Effector memory CD8-positive, alpha-beta T cell (primary cell): Measurements from ENCODE around the gene MARK3.

Source experiments
- ATAC-seq: fragments of 150-1000 bp; cut with Tn5 transposase; replicated peaks from 2 replicates; pipeline ENCODE4 v1.10.0; 2021; ENCODE audit warnings: mild to moderate bottlenecking, moderate library complexity
- DNase-seq, 3 experiments: peaks; one replicate each; pipeline ENCODE4 v3.0.0; 2021
- H3K27ac Mint-ChIP-seq, 2 donors: one replicate each; pipeline ENCODE4 v1.8.0; 2022; ENCODE audit warnings: mild to moderate bottlenecking in 2 of 2, mixed read lengths in 2 of 2, moderate library complexity in 2 of 2
- H3K27me3 Mint-ChIP-seq, 2 donors: one replicate each; pipeline ENCODE4 v1.8.0; 2022; ENCODE audit warnings: mixed read lengths in 2 of 2
- H3K36me3 Mint-ChIP-seq: one replicate; pipeline ENCODE4 v1.8.0; 2022; ENCODE audit warnings: mild to moderate bottlenecking, moderate library complexity, mixed read lengths; ENCODE audit not compliant: insufficient read depth
- H3K4me1 Mint-ChIP-seq, 2 donors: one replicate each; pipeline ENCODE4 v1.8.0; 2022; ENCODE audit warnings: low read depth in 2 of 2, mixed read lengths in 2 of 2
- H3K4me3 Mint-ChIP-seq, 2 donors: one replicate each; pipeline ENCODE4 v1.8.0; 2022; ENCODE audit warnings: mild to moderate bottlenecking in 2 of 2, mixed read lengths in 2 of 2, moderate library complexity in 2 of 2
- H3K9me3 Mint-ChIP-seq, 2 donors: one replicate each; pipeline ENCODE4 v1.8.0; 2022; ENCODE audit warnings: mixed read lengths in 2 of 2

The MARK3 gene

GRCh38 chr14:103530390-103530789 lies 145.2 kb downstream of the MARK3 start:
- Mint-ChIP-seq H3K27me3 (no peaks in the 10 kb centered on the region), H3K36me3 (peaks cover 29% of the 10 kb centered on the region), H3K27ac (peak overlapping the region in 1 of 2 donors; percentile 93), H3K4me3 (peak overlapping the region; percentile 91 to 94), H3K9me3 (no peaks in the 10 kb centered on the region), H3K4me1 (peaks cover 13 to 34% of the 10 kb centered on the region in 2 donors)
- no peak for ATAC-seq
- DNase-seq, result no peak

GRCh38 chr14:103530831-103531230 lies 145.6 kb downstream of the MARK3 start:
- Mint-ChIP-seq H3K4me1 (peaks cover 13 to 33% of the 10 kb centered on the region in 2 donors), H3K27me3 (no peaks in the 10 kb centered on the region), H3K36me3 (peaks cover 29% of the 10 kb centered on the region), H3K4me3 (peak overlapping the region in 1 of 2 donors; percentile 94), H3K9me3 (no peaks in the 10 kb centered on the region), H3K27ac (peak overlapping the region in 1 of 2 donors; percentile 93)
- ATAC-seq (no peak), DNase-seq (no peak)

GRCh38 chr14:103531421-103532215 lies 146.4 kb downstream of the MARK3 start:
- DNase-seq, result no peak
- peaks cover 13 to 30% of the 10 kb centered on the region in 2 donors for H3K4me1 Mint-ChIP-seq
- H3K27ac Mint-ChIP-seq, result peak overlapping the region; percentile 52 to 93
- H3K9me3 Mint-ChIP-seq, result no peaks in the 10 kb centered on the region
- no peak overlapping the region for H3K4me3 Mint-ChIP-seq
- H3K27me3 Mint-ChIP-seq, result no peaks in the 10 kb centered on the region
- H3K36me3 Mint-ChIP-seq, result peaks cover 32% of the 10 kb centered on the region
- no peak for ATAC-seq

GRCh38 chr14:103532216-103533136 lies 147.3 kb downstream of the MARK3 start:
- Mint-ChIP-seq H3K4me1 (peaks cover 13 to 25% of the 10 kb centered on the region in 2 donors), H3K27me3 (no peaks in the 10 kb centered on the region), H3K4me3 (no peak overlapping the region), H3K9me3 (no peaks in the 10 kb centered on the region), H3K27ac (peak overlapping the region; percentile 52 to 93), H3K36me3 (peaks cover 35% of the 10 kb centered on the region)
- no peak for ATAC-seq
- DNase-seq, result no peak

GRCh38 chr14:103533137-103533998 lies 148.2 kb downstream of the MARK3 start:
- H3K27ac Mint-ChIP-seq, result no peak overlapping the region
- no peaks in the 10 kb centered on the region for H3K27me3 Mint-ChIP-seq
- H3K9me3 Mint-ChIP-seq, result no peaks in the 10 kb centered on the region
- DNase-seq, result no peak
- H3K4me3 Mint-ChIP-seq, result no peak overlapping the region
- H3K36me3 Mint-ChIP-seq, result peaks cover 31% of the 10 kb centered on the region
- peaks cover 13 to 20% of the 10 kb centered on the region in 2 donors for H3K4me1 Mint-ChIP-seq
- no peak for ATAC-seq

- Mint-ChIP-seq H3K4me3 (no peak overlapping the region), H3K9me3 (no peaks in the 10 kb centered on the region), H3K27me3 (no peaks in the 10 kb centered on the region), H3K36me3 (peaks cover 24% of the 10 kb centered on the region), H3K4me1 (peaks cover 13 to 19% of the 10 kb centered on the region in 2 donors), H3K27ac (no peak overlapping the region)
- DNase-seq (no peak), ATAC-seq (no peak)
Observed at GRCh38 chr14:103533999-103534575, 148.9 kb downstream of the MARK3 start.

- peaks cover 23% of the 10 kb centered on the region for H3K36me3 Mint-ChIP-seq
- no peaks in the 10 kb centered on the region for H3K9me3 Mint-ChIP-seq
- DNase-seq, result no peak
- H3K4me3 Mint-ChIP-seq, result no peak overlapping the region
- peaks cover 10 to 19% of the 10 kb centered on the region in 2 donors for H3K4me1 Mint-ChIP-seq
- no peak for ATAC-seq
- no peaks in the 10 kb centered on the region for H3K27me3 Mint-ChIP-seq
- H3K27ac Mint-ChIP-seq, result no peak overlapping the region
Observed at GRCh38 chr14:103534576-103535061, 149.4 kb downstream of the MARK3 start.

GRCh38 chr14:103535081-103535890 lies 150.1 kb downstream of the MARK3 start:
- Mint-ChIP-seq H3K4me3 (no peak overlapping the region), H3K27me3 (no peaks in the 10 kb centered on the region), H3K36me3 (peaks cover 16% of the 10 kb centered on the region), H3K27ac (no peak overlapping the region), H3K9me3 (no peaks in the 10 kb centered on the region), H3K4me1 (peaks cover 9 to 12% of the 10 kb centered on the region in 2 donors)
- DNase-seq, result no peak
- no peak for ATAC-seq

GRCh38 chr14:103535891-103536565 lies 150.8 kb downstream of the MARK3 start:
- Mint-ChIP-seq H3K27ac (no peak overlapping the region), H3K9me3 (no peaks in the 10 kb centered on the region), H3K4me3 (no peak overlapping the region), H3K27me3 (no peaks in the 10 kb centered on the region), H3K36me3 (peaks cover 14% of the 10 kb centered on the region), H3K4me1 (peaks cover 7 to 8% of the 10 kb centered on the region in 2 donors)
- ATAC-seq (no peak), DNase-seq (no peak)

GRCh38 chr14:103536693-103537092 lies 151.5 kb downstream of the MARK3 start:
- ATAC-seq (no peak), DNase-seq (no peak)
- peaks cover under 1 to 3% of the 10 kb centered on the region in 2 donors for H3K4me1 Mint-ChIP-seq
- H3K27ac Mint-ChIP-seq, result peak overlapping the region in 1 of 2 donors; percentile 2
- H3K36me3 Mint-ChIP-seq, result peaks cover 14% of the 10 kb centered on the region
- no peak overlapping the region for H3K4me3 Mint-ChIP-seq
- no peaks in the 10 kb centered on the region for H3K9me3 Mint-ChIP-seq
- no peaks in the 10 kb centered on the region for H3K27me3 Mint-ChIP-seq

- Mint-ChIP-seq H3K27ac (no peak overlapping the region), H3K4me3 (no peak overlapping the region), H3K9me3 (no peaks in the 10 kb centered on the region), H3K27me3 (no peaks in the 10 kb centered on the region), H3K36me3 (peaks cover 14% of the 10 kb centered on the region), H3K4me1 (peaks cover 0 to 3% of the 10 kb centered on the region in 2 donors)
- DNase-seq (no peak), ATAC-seq (no peak)
Observed at GRCh38 chr14:103537175-103537990, 152.2 kb downstream of the MARK3 start.
